GM12878 (cell line): ENCODE measurements around the gene SYT12. TPM values are rescaled to one million over a fixed set of nuclear protein-coding genes. Genes with fewer than 3 reads are reported as not detected.

Source experiments
- ATAC-seq: fragments of 200-7000 bp; cut with Tn5 transposase; 3 replicates; pipeline ENCODE4 v1.9.1; 2020; ENCODE audit warnings: mild to moderate bottlenecking, moderate library complexity
- BruUV-seq: library from RNA; stranded (reverse); fragments of 400-500 nt; replicated peaks from 2 replicates; lab custom pipeline; 2021; lab: Mats Ljungman, UMichigan
- CTCF ChIA-PET: fragments of 300-600 bp; sonication (Branson Sonifier 250); formaldehyde crosslinking; extraction: SDS; loops from one replicate; lab custom pipeline; 2021; ENCODE audit warnings: inconsistent platforms; lab: Yijun Ruan, JAX
- POLR2A ChIA-PET: fragments of 350-600 bp; formaldehyde crosslinking; extraction: SDS; loops from one replicate; lab custom pipeline; 2021; ENCODE audit warnings: inconsistent platforms; lab: Charles Lee
- RAD21 ChIA-PET: fragments of 300-600 bp; sonication (Branson Sonifier 250); formaldehyde crosslinking; loops from one replicate; lab custom pipeline; 2023; ENCODE audit warnings: antibody characterized with exemption; ENCODE audit not compliant: unreplicated experiment; lab: Charles Lee
- SMC1A ChIA-PET: fragments of 300-600 bp; sonication (Branson Sonifier 250); formaldehyde crosslinking; loops from one replicate; lab custom pipeline; 2023; ENCODE audit not compliant: unreplicated experiment, uncharacterized antibody; lab: Charles Lee
- DNase-seq: peaks from one replicate; pipeline ENCODE4 v3.0.0-alpha.2; 2011; ENCODE audit warnings: low read depth, low spot score
- FAIRE-seq: peaks from 3 replicates; lab custom pipeline; 2011; peaks lifted over from hg19 to GRCh38; lab: Jason Lieb, UNC
- H2AFZ ChIP-seq: 2 replicates; pipeline ENCODE4 v1.6.0; 2011; ENCODE audit warnings: low read depth, low read length, control low read depth; ENCODE audit not compliant: control insufficient read depth
- H3K27ac ChIP-seq: 2 replicates; pipeline ENCODE4 v1.5.1; 2011; ENCODE audit warnings: control low read depth; ENCODE audit not compliant: control insufficient read depth, insufficient read depth
- H3K27me3 ChIP-seq, 2 experiments: replicated peaks in 1 of 2; 2 replicates each; pipeline versions ENCODE4 v1.6.0 to v1.6.1; 2011; ENCODE audit warnings: low read length in 1 of 2; ENCODE audit not compliant: control insufficient read depth in 2 of 2, insufficient read depth in 2 of 2
- H3K36me3 ChIP-seq, 2 experiments: 2 replicates each; pipeline ENCODE4 v1.5.1; 2011; ENCODE audit warnings: low read length in 1 of 2; ENCODE audit not compliant: control insufficient read depth in 2 of 2, insufficient read depth in 2 of 2
- H3K4me1 ChIP-seq: 2 replicates; pipeline ENCODE4 v1.6.1; 2011; ENCODE audit warnings: mild to moderate bottlenecking, low read length, moderate library complexity, mixed read lengths; ENCODE audit not compliant: control insufficient read depth, insufficient read depth
- H3K4me2 ChIP-seq: 2 replicates; pipeline ENCODE4 v1.6.0; 2011; ENCODE audit warnings: control low read depth; ENCODE audit not compliant: control insufficient read depth, insufficient read depth
- H3K4me3 ChIP-seq: fragments of 200-600 bp; sonication (generic); 2 replicates; pipeline ENCODE4 v1.5.1; 2016
- H3K79me2 ChIP-seq: 2 replicates; pipeline ENCODE4 v1.6.0; 2011; ENCODE audit warnings: low read length; ENCODE audit not compliant: control insufficient read depth, insufficient read depth
- H3K9ac ChIP-seq: 2 replicates; pipeline ENCODE4 v1.8.0; 2011; ENCODE audit warnings: low read length, control low read depth, mixed read lengths; ENCODE audit not compliant: control insufficient read depth, insufficient read depth
- H3K9me3 ChIP-seq: replicated peaks from 3 replicates; pipeline ENCODE4 v1.5.1; 2011; ENCODE audit warnings: mild to moderate bottlenecking, low read length; ENCODE audit not compliant: control insufficient read depth, insufficient read depth
- H4K20me1 ChIP-seq: 2 replicates; pipeline ENCODE4 v1.6.0; 2011; ENCODE audit not compliant: control insufficient read depth, insufficient read depth
- ATF3 ChIP-seq: IDR thresholded peaks from 2 replicates; pipeline ENCODE4 v1.6.1; 2011; ENCODE audit warnings: low read depth, mild to moderate bottlenecking, low read length, moderate library complexity, borderline replicate concordance; ENCODE audit errors: extremely low read depth
- FOXK2 ChIP-seq: fragments of 450-650 bp; IDR thresholded peaks from 2 replicates; pipeline ENCODE4 v1.6.1; 2017; ENCODE audit warnings: mild to moderate bottlenecking, moderate library complexity
- GABPA ChIP-seq: IDR thresholded peaks from 2 replicates; pipeline ENCODE4 v1.6.1; 2014; ENCODE audit warnings: antibody characterized with exemption, low read depth, mild to moderate bottlenecking, inconsistent platforms
- NKRF ChIP-seq: fragments of 450-650 bp; conservative IDR thresholded peaks from 2 replicates; pipeline ENCODE4 v1.6.1; 2017; ENCODE audit warnings: mild to moderate bottlenecking, moderate library complexity
- RAD51 ChIP-seq: fragments of 450-650 bp; IDR thresholded peaks from 2 replicates; pipeline ENCODE4 v1.6.1; 2016; ENCODE audit warnings: moderate library complexity, mild to moderate bottlenecking, inconsistent platforms
- WGBS: methylation state at CpG from one replicate; pipeline ENCODE4 v1.1.6; 2016; ENCODE audit warnings: low lambda C conversion rate; ENCODE audit not compliant: insufficient replicate concordance, insufficient coverage; ENCODE audit errors: missing lambda C conversion rate; 5-methylcytosine and 5-hydroxymethylcytosine counted together
- in situ Hi-C: fragments of 300-500 bp; cut with MboI; formaldehyde crosslinking; loops from 9 replicates; pipeline ENCODE4 v1.14.3; 2018; ENCODE audit warnings: mixed read lengths
- intact Hi-C: fragments of 100-400 bp; cut with micrococcal nuclease; formaldehyde crosslinking; loops from one replicate; pipeline ENCODE4 v1.14.2; 2022; ENCODE audit not compliant: unreplicated experiment
- polyA plus RNA-seq, 11 experiments: library from polyadenylated mRNA; depleted of rRNA in 4 of 11; unstranded in 6 of 11; stranded (reverse) in 5 of 11; fragments of >200 nt; fragmentation: Nextera tagmentation in 4 of 11; fragmentation: Illumina TruSeq in 1 of 11; extraction: Ambion mirVana in 4 of 11; extraction: Trizol in 1 of 11; gene quantifications; 1 replicate in 1 of 11; 2 replicates in 10 of 11; pipeline versions ENCODE4 v1.2.1 to v1.2.3, GENCODE V29; 2011 to 2016; ENCODE audit warnings: inconsistent platforms in 2 of 11, missing spikeins in 2 of 11, low read depth in 1 of 11
- total RNA-seq, 4 experiments: library from RNA; depleted of rRNA in 3 of 4; stranded (reverse); fragments of >200 nt in 3 of 4; fragmentation: Illumina TruSeq in 1 of 4; extraction: Trizol in 1 of 4; gene quantifications; 2 replicates each; pipeline versions ENCODE4 v1.2.1 to v1.2.3, GENCODE V29; 2013 to 2021

The SYT12 gene
- total and polyA plus RNA-seq, 10 of the 15 experiments (the other 5 are each of a cell fraction or from before 2014, with no cell fraction given): 0.02 to 2.3 (median 0.84) TPM; not detected in 1

GRCh38 chr11:67031791-67032561 is 9.0 kb downstream of the SYT12 start:
- 69% methylated on average over 23 of the region's 23 CpGs for WGBS
- ChIA-PET POLR2A (no interaction called here), CTCF (no interaction called here), RAD21 (interaction anchor here (0.7 kb wide), 1 partner anchor 232 kb away, joined by 3 read pairs; no protein-coding TSS in a partner anchor), SMC1A (no interaction called here)
- FAIRE-seq: no peak
- no peak for TF ChIP-seq RAD51
- TF ChIP-seq NKRF: no peak
- TF ChIP-seq GABPA: no peak
- no peak for TF ChIP-seq FOXK2
- no peak for TF ChIP-seq ATF3
- Histone ChIP-seq H3K27me3 (no peaks in the 10 kb centered on the region; a peak in 2 of 4 replicates), H3K4me2 (peak overlapping the region; percentile 75; the same call in 1 of the 2 replicates), H3K9ac (no peak overlapping the region), H3K36me3 (no peaks in the 10 kb centered on the region), H4K20me1 (no peaks in the 10 kb centered on the region), H3K4me3 (no peak overlapping the region), H2AFZ (no peak overlapping the region), H3K79me2 (no peaks in the 10 kb centered on the region), H3K27ac (no peak overlapping the region), H3K4me1 (peaks cover 49% of the 10 kb centered on the region), H3K9me3 (no peaks in the 10 kb centered on the region)
- intact Hi-C loops (no loop called here), in situ Hi-C loops (no loop called here)
- no peak for ATAC-seq
- no TSS peak for BruUV-seq
- DNase-seq: no peak
